Spleen (tissue), 7 donors: ENCODE data around the gene TEX11.

Source experiments
- POLR2A ChIP-seq, 3 donors: fragments of 450-650 bp; IDR thresholded peaks; one replicate each; pipeline ENCODE4 v1.5.1; 2017; ENCODE audit warnings: antibody characterized with exemption in 3 of 3, mild to moderate bottlenecking in 1 of 3
- TF ChIP-seq, protein P1 (sequence below), 11 experiments: fragments of 200-600 bp in 7 of 11; fragments of 450-650 bp in 4 of 11; sonication (generic) in 4 of 11; IDR thresholded peaks in 8 of 11; conservative IDR thresholded peaks in 3 of 11; 1 replicate in 7 of 11; 2 replicates in 4 of 11; pipeline versions ENCODE4 v1.4.0 to v1.8.0; 2016 to 2021; ENCODE audit warnings: antibody characterized with exemption in 11 of 11, inconsistent platforms in 4 of 11, mild to moderate bottlenecking in 1 of 11
- donor health status: DM: no; HTN: no; CAD: no; lungs with moderate emphysema.
- donor health status: DM: no; HTN: no; CAD: no.
- donor health status: DM: no; HTN: no; CAD: no.

DNA sequence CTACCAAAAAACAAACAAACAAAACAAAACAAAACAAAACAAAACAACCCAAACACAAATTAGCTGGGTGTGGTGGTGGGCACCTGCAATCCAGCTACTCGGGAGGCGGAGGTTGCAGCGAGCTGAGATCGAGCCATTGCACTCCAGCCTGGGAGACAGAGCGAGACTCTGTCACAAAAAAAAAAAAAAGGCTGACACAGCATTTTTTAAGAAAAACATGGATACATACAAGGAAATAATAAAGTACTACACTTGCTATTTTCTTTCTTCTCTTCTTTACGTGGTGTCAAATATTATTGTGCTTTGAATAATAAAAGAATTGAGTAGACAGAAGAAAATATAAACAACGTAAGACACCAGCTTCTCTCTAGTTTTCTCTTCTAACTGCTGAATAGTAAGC lies 73.9 kb downstream of the TEX11 start:
- TF ChIP-seq, protein P1, sequence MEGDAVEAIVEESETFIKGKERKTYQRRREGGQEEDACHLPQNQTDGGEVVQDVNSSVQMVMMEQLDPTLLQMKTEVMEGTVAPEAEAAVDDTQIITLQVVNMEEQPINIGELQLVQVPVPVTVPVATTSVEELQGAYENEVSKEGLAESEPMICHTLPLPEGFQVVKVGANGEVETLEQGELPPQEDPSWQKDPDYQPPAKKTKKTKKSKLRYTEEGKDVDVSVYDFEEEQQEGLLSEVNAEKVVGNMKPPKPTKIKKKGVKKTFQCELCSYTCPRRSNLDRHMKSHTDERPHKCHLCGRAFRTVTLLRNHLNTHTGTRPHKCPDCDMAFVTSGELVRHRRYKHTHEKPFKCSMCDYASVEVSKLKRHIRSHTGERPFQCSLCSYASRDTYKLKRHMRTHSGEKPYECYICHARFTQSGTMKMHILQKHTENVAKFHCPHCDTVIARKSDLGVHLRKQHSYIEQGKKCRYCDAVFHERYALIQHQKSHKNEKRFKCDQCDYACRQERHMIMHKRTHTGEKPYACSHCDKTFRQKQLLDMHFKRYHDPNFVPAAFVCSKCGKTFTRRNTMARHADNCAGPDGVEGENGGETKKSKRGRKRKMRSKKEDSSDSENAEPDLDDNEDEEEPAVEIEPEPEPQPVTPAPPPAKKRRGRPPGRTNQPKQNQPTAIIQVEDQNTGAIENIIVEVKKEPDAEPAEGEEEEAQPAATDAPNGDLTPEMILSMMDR (IDR thresholded peaks at IDR 0.05 in 8 of 11, conservative IDR thresholded peaks at IDR 0.05 in 3 of 11): no peak
- no peak for TF ChIP-seq POLR2A (IDR thresholded peaks at IDR 0.05)
